Astrocyte (in vitro differentiated cells and primary cell): ENCODE data around the gene SND1. TPM values are rescaled to one million over a fixed set of nuclear protein-coding genes. Genes with fewer than 3 reads are reported as not detected.
A peak's percentile ranks its signal among the peaks of the same experiment; 100 is the strongest.

Experiments
- DNase-seq: peaks from one replicate; pipeline ENCODE4 v3.0.0-alpha.2; 2010; ENCODE audit warnings: low read depth
- FAIRE-seq: peaks from 2 replicates; lab custom pipeline; 2011; peaks lifted over from hg19 to GRCh38; lab: Jason Lieb, UNC
- H2AFZ ChIP-seq: 2 replicates; pipeline ENCODE4 v1.6.0; 2012; ENCODE audit warnings: low read depth, low read length, inconsistent platforms
- H3K27ac ChIP-seq: 2 replicates; pipeline ENCODE4 v1.5.1; 2011; ENCODE audit warnings: low read depth, low read length, inconsistent platforms
- H3K27me3 ChIP-seq: 2 replicates; pipeline ENCODE4 v1.6.0; 2011; ENCODE audit warnings: low read length, inconsistent platforms; ENCODE audit not compliant: insufficient read depth
- H3K36me3 ChIP-seq: 2 replicates; pipeline ENCODE4 v1.5.1; 2011; ENCODE audit warnings: low read length, inconsistent platforms; ENCODE audit not compliant: insufficient read depth
- H3K4me1 ChIP-seq: 2 replicates; pipeline ENCODE4 v1.5.1; 2011; ENCODE audit warnings: low read length, inconsistent platforms; ENCODE audit not compliant: insufficient read depth
- H3K4me2 ChIP-seq: 2 replicates; pipeline ENCODE4 v1.6.0; 2012; ENCODE audit warnings: low read length, inconsistent platforms
- H3K4me3 ChIP-seq: 2 replicates; pipeline ENCODE4 v1.5.1; 2011; ENCODE audit warnings: low read depth, mild to moderate bottlenecking, low read length, inconsistent platforms; ENCODE audit not compliant: insufficient read depth
- H3K79me2 ChIP-seq: 2 replicates; pipeline ENCODE4 v1.6.0; 2012; ENCODE audit warnings: mild to moderate bottlenecking, low read length, inconsistent platforms; ENCODE audit not compliant: insufficient read depth
- H3K9ac ChIP-seq: 2 replicates; pipeline ENCODE4 v1.6.0; 2012; ENCODE audit warnings: mild to moderate bottlenecking, low read length, inconsistent platforms
- H3K9me3 ChIP-seq: 2 replicates; pipeline ENCODE4 v1.5.1; 2012; ENCODE audit warnings: low read depth, mild to moderate bottlenecking, low read length, inconsistent platforms; ENCODE audit not compliant: insufficient read depth
- H4K20me1 ChIP-seq: 2 replicates; pipeline ENCODE4 v1.6.0; 2012; ENCODE audit warnings: low read length, inconsistent platforms; ENCODE audit not compliant: insufficient read depth
- H3K27ac Mint-ChIP-seq: one replicate; pipeline ENCODE4 v1.8.0; 2021; ENCODE audit warnings: mild to moderate bottlenecking, mixed read lengths; ENCODE audit not compliant: unreplicated experiment
- H3K27me3 Mint-ChIP-seq: one replicate; pipeline ENCODE4 v1.8.0; 2021; ENCODE audit warnings: low read depth, mixed read lengths; ENCODE audit not compliant: unreplicated experiment
- H3K36me3 Mint-ChIP-seq: one replicate; pipeline ENCODE4 v1.8.0; 2021; ENCODE audit warnings: low read depth, mixed read lengths; ENCODE audit not compliant: unreplicated experiment
- H3K4me1 Mint-ChIP-seq: one replicate; pipeline ENCODE4 v1.8.0; 2021; ENCODE audit warnings: low read depth, mixed read lengths; ENCODE audit not compliant: unreplicated experiment
- H3K4me3 Mint-ChIP-seq: one replicate; pipeline ENCODE4 v1.8.0; 2021; ENCODE audit warnings: mild to moderate bottlenecking, moderate library complexity, mixed read lengths; ENCODE audit not compliant: unreplicated experiment
- H3K9me3 Mint-ChIP-seq: one replicate; pipeline ENCODE4 v1.8.0; 2021; ENCODE audit warnings: mild to moderate bottlenecking, mixed read lengths; ENCODE audit not compliant: unreplicated experiment
- CTCF ChIP-seq: IDR thresholded peaks from 2 replicates; pipeline ENCODE4 v1.5.1; 2011; ENCODE audit warnings: low read depth, mild to moderate bottlenecking, inconsistent platforms, low read length, moderate library complexity; ENCODE audit not compliant: insufficient read depth
- EZH2 ChIP-seq: IDR thresholded peaks from 2 replicates; pipeline ENCODE4 v1.6.1; 2012; ENCODE audit warnings: mild to moderate bottlenecking, low read length, inconsistent platforms; ENCODE audit not compliant: insufficient read depth
- total RNA-seq: library from RNA; stranded (reverse); gene quantifications from 2 replicates; pipeline ENCODE4 v1.2.1, GENCODE V29; 2021

Gene SND1
- total RNA-seq, 1 donor from 2014 or later: 267 TPM

DNA sequence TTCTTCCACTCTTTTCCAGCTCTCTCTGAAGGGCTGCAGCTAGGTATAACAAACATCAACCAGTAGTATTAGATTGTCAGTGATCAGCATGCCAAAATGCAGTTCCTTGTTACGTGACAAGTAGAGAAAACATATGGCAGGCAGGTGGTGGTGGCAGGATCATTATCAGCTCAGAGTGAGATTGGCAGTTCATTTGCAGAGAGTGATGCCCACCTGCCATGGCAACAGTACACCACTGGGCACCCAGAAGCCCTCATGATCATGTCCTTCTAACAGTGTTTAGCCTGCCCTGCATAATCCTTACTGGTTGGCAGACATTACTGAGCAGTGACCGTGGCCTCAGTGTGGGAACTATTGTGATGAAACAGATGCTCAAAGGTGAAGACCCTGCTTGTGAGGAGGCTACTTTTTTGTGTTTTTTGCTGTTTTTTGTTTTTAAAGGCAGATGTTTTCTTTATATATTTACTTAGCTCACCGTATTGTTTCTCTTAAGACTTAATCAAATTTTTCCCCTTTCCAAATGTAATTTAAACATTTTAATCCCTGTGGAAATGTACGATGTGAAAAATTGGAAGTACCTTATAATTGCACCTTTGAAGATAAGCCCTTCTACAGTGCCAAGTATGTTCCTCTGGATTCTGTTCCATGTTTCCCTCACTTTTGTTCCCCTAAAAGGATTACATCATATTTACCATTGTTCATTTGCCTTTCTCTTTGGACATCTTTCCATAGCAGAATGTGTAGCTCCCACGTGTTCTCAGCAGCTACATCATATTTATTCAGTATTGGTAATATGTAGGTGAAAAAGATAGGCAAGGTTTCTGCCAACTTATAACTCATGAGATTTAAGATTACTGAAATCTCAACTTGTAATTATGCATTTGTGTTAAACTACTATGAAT lies 179.6 kb downstream of the SND1 start:
- DNase-seq: no peak
- peaks cover 72% of the 10 kb centered on the region for H3K79me2 ChIP-seq
- no peak overlapping the region for H3K4me2 ChIP-seq
- Mint-ChIP-seq H3K9me3 (no peaks in the 10 kb centered on the region), H3K27ac (peak overlapping the region; percentile 4), H3K4me1 (peaks cover 11% of the 10 kb centered on the region), H3K4me3 (no peak overlapping the region), H3K36me3 (peaks cover 2% of the 10 kb centered on the region), H3K27me3 (no peaks in the 10 kb centered on the region)
- H3K9me3 ChIP-seq: no peaks in the 10 kb centered on the region
- no peak overlapping the region for H3K4me3 ChIP-seq
- H3K36me3 ChIP-seq: no peaks in the 10 kb centered on the region
- no peaks in the 10 kb centered on the region for H3K27me3 ChIP-seq
- FAIRE-seq: no peak
- H3K27ac ChIP-seq: no peak overlapping the region
- peaks cover 87% of the 10 kb centered on the region for H4K20me1 ChIP-seq
- no peaks in the 10 kb centered on the region for H3K4me1 ChIP-seq
- TF ChIP-seq CTCF (no peak), EZH2 (no peak)
- H3K9ac ChIP-seq: no peak overlapping the region
- no peak overlapping the region for H2AFZ ChIP-seq

- Histone ChIP-seq H3K4me2 (no peak overlapping the region), H3K4me3 (no peak overlapping the region), H3K9ac (no peak overlapping the region), H4K20me1 (peaks cover 82% of the 10 kb centered on the region), H2AFZ (no peak overlapping the region), H3K27ac (no peak overlapping the region), H3K27me3 (no peaks in the 10 kb centered on the region), H3K79me2 (peaks cover 67% of the 10 kb centered on the region), H3K9me3 (no peaks in the 10 kb centered on the region), H3K4me1 (no peaks in the 10 kb centered on the region), H3K36me3 (no peaks in the 10 kb centered on the region)
- DNase-seq (no peak), FAIRE-seq (no peak)
- Mint-ChIP-seq H3K4me1 (peaks cover 11% of the 10 kb centered on the region), H3K4me3 (no peak overlapping the region), H3K36me3 (peaks cover 2% of the 10 kb centered on the region), H3K9me3 (no peaks in the 10 kb centered on the region), H3K27me3 (no peaks in the 10 kb centered on the region), H3K27ac (no peak overlapping the region)
- TF ChIP-seq CTCF (no peak), EZH2 (no peak)
Observed at GRCh38 chr7:127832592-127832991, 180.6 kb downstream of the SND1 start.

DNA sequence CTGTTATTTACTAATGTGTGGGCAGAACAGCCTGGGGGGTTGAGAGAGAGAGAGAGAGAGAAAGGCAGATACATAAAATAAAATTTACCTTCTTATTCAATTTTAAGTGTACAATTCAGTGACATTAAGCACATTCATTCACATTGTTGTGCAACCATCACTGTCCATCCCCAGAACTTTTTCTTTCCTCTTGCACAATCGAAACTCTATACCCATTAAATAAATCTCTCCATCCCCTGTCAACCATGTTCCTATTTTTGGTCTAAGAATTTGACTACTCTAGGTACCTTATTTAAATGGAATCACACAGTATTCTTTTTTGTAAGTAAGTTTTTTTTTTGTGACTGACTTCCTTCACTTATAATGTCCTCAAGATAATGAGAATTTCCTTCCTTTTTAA lies 181.6 kb downstream of the SND1 start:
- Histone ChIP-seq H3K4me3 (no peak overlapping the region), H3K4me1 (no peaks in the 10 kb centered on the region), H2AFZ (no peak overlapping the region), H3K27ac (no peak overlapping the region), H3K9ac (no peak overlapping the region), H3K36me3 (no peaks in the 10 kb centered on the region), H3K9me3 (peaks cover 4% of the 10 kb centered on the region), H3K4me2 (no peak overlapping the region), H4K20me1 (peaks cover 80% of the 10 kb centered on the region), H3K27me3 (no peaks in the 10 kb centered on the region), H3K79me2 (peaks cover 60% of the 10 kb centered on the region)
- Mint-ChIP-seq H3K9me3 (peaks cover 5% of the 10 kb centered on the region), H3K4me3 (no peak overlapping the region), H3K4me1 (peaks cover 11% of the 10 kb centered on the region), H3K27ac (no peak overlapping the region), H3K27me3 (no peaks in the 10 kb centered on the region), H3K36me3 (peaks cover 8% of the 10 kb centered on the region)
- FAIRE-seq: no peak
- DNase-seq: no peak
- no peak for TF ChIP-seq CTCF
- TF ChIP-seq EZH2: no peak
